GM19397 (cell line): ENCODE data around the gene CYP2C19.
"Not testable (repeated sequence)": the region's sequence is repeated elsewhere in the genome, so short reads cannot be mapped to it uniquely, and the experiment has no call there.

Experiments used
- ATAC-seq: cut with Tn5 transposase; IDR thresholded peaks from one replicate; pipeline ENCODE4 v1.9.1; 2021; ENCODE audit warnings: mild to moderate bottlenecking, moderate library complexity; ENCODE audit not compliant: unreplicated experiment

Gene CYP2C19

GRCh38 chr10:94762393-94762792 lies at the start of gene CYP2C19:
Gene CYP2C19, plus strand, starts transcription at chr10:94762681. Its CDS starts 25 bp downstream, at chr10:94762706.
- ATAC-seq = no peak

- no peak for ATAC-seq
Measured at GRCh38 chr10:94725871-94726270, 36.6 kb upstream of the CYP2C19 start.

- ATAC-seq = no peak
Measured at GRCh38 chr10:94735197-94735596, 27.3 kb upstream of the CYP2C19 start.

- ATAC-seq = no peak
Measured at GRCh38 chr10:94738588-94738987, 23.9 kb upstream of the CYP2C19 start.

GRCh38 chr10:94747137-94747536 lies 15.3 kb upstream of the CYP2C19 start:
- no peak for ATAC-seq

GRCh38 chr10:94747838-94748237 lies 14.6 kb upstream of the CYP2C19 start:
- ATAC-seq = no peak

GRCh38 chr10:94757916-94758315 lies 4.6 kb upstream of the CYP2C19 start:
- ATAC-seq = no peak

GRCh38 chr10:94760586-94761178 lies 1.8 kb upstream of the CYP2C19 start:
- ATAC-seq = no peak

GRCh38 chr10:94775425-94775824 lies 12.9 kb downstream of the CYP2C19 start:
- not testable (repeated sequence) for ATAC-seq

GRCh38 chr10:94777886-94778458 lies 15.5 kb downstream of the CYP2C19 start:
- ATAC-seq = no peak

GRCh38 chr10:94780844-94781243 lies 18.4 kb downstream of the CYP2C19 start:
- no peak for ATAC-seq

GRCh38 chr10:94784256-94784655 lies 21.8 kb downstream of the CYP2C19 start:
- ATAC-seq = no peak

- no peak for ATAC-seq
Measured at GRCh38 chr10:94785211-94785610, 22.7 kb downstream of the CYP2C19 start.

- ATAC-seq = not testable (repeated sequence)
Measured at GRCh38 chr10:94800551-94800950, 38.1 kb downstream of the CYP2C19 start.

- ATAC-seq = no peak
Measured at GRCh38 chr10:94803307-94803706, 40.8 kb downstream of the CYP2C19 start.

GRCh38 chr10:94830025-94830424 lies 67.5 kb downstream of the CYP2C19 start:
- ATAC-seq = not testable (repeated sequence)

- no peak for ATAC-seq
Measured at GRCh38 chr10:94846204-94846603, 83.7 kb downstream of the CYP2C19 start.

- ATAC-seq = no peak
Measured at GRCh38 chr10:94850766-94851165, 88.3 kb downstream of the CYP2C19 start.

- ATAC-seq = no peak
Measured at GRCh38 chr10:94851263-94851662, 88.8 kb downstream of the CYP2C19 start.

- no peak for ATAC-seq
Measured at GRCh38 chr10:94852438-94852837, 90.0 kb downstream of the CYP2C19 start.

GRCh38 chr10:94853065-94853464 lies 90.6 kb downstream of the CYP2C19 start:
- ATAC-seq = no peak

GRCh38 chr10:94858005-94858404 lies 95.5 kb downstream of the CYP2C19 start:
- ATAC-seq = no peak

- ATAC-seq = no peak
Measured at GRCh38 chr10:94859086-94859485, 96.6 kb downstream of the CYP2C19 start.
